GM19438 (cell line): ENCODE data around the gene ZAP70.

ENCODE experiments used
- ATAC-seq: cut with Tn5 transposase; IDR thresholded peaks from one replicate; pipeline ENCODE4 v1.9.1; 2021; ENCODE audit warnings: low read depth; ENCODE audit not compliant: unreplicated experiment

ZAP70 gene

GRCh38 chr2:97715951-97716694, 2.7 kb downstream of the ZAP70 start:
- no peak for ATAC-seq

DNA sequence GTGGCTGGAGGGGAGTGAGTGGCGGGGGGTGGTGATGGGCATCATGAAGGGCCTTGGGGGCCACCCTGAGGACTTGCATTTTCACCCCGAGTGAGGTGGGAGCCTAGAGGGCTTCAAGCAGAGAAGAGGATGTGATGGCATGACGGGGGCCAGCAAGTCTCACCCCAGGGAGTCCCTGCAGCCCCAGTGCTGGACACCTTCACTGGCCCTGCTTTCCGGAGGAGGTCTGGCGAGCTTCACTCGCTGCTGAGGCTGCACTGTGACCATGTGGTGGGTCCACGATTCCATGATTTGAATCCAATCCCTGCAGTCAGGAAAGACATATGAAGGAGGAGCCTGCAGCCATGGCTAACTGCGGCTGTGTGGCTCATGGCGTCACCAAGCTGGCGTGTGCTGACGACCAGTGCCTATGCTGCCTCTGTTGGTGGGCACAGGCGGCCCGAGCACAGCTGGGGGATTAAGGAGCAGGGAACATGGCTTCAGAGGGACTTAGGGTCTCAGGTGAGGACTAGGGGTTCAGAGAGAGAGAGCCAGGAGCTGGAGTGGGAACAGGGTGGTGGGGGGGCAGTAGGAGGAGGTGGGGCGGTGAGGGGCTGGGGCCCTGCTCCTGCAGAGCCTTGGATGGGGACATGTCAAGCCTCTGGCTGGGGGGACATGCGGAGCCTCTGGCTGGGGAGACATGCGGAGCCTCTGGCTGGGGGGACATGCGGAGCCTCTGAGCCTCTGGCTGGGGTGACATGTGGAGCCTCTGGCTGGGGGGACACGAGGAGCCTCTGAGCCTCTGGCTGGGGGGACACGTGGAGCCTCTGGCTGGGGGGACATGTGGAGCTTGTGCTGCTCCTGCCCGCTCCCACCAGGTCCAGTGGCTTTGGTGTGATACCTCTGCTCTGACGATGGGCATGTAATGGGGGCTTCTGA, 3.6 kb downstream of the ZAP70 start:
- no peak for ATAC-seq

GRCh38 chr2:97717613-97717995, 4.2 kb downstream of the ZAP70 start:
- no peak for ATAC-seq

DNA sequence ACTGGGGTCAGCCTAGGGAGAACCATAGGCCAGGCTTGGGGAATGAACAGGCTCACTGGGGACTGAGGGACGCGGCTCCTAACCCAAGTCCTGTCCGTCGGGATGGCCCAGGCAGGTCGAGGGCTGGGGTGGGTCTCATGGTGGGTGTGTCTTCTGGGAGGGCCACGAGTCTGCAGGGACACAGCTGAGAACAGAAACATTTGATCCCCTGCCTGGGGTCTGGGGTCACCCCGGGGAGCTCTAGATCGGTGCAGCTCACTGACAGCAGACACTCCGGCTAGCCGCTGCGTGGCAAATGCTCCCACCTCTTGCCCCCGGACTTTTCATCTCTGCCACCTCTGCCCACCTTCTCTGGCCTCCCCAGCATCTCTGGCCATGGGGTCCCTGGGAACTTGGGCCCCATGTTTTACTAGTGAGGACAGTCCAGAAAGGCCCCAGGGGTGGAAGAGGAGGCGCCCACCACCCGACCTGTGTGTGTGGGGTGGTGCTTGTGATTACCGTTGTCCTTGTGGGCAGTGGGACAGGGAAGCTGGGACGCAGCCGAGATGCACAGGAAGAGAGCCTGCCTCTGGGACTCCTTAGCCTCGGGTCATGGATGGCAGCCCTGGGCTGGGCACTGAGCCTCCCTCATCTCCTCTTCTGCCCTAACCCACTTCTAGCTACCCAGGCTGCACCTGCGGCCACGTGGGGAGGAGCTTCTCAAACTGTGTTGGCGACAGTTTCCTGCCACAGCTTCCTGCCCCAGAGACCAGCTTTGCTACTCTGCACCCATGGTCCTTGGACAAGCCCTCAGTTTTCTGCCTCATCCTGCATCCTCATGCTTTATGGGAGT, 4.9 kb downstream of the ZAP70 start:
- ATAC-seq, result peak; percentile 67

- no peak for ATAC-seq
Observed at GRCh38 chr2:97718942-97719341, 5.6 kb downstream of the ZAP70 start.

GRCh38 chr2:97719362-97720155, 6.2 kb downstream of the ZAP70 start:
- no peak for ATAC-seq

DNA sequence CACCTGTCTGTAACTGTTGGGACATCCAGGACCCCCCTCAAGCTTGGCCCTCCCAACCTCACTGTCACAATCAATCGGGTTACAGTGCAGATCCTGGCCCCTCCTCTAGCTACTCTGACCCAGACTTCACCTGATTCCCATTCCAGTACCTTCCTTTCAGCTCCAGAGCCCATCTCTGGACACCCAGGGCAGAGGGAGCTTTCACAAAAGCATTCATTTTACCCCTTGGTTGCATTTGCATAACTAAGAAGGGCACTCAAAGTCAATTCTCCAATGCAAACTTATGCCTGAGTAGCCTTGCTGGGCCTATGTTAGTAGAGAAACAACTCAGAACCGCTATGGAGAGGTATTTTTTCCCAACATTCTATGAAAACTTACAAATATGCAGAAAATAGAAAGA, 7.4 kb downstream of the ZAP70 start:
- ATAC-seq, result no peak

- no peak for ATAC-seq
Observed at GRCh38 chr2:97722227-97722626, 8.9 kb downstream of the ZAP70 start.

- no peak for ATAC-seq
Observed at GRCh38 chr2:97723156-97724072, 10.0 kb downstream of the ZAP70 start.

- no peak for ATAC-seq
Observed at GRCh38 chr2:97724073-97724410, 10.7 kb downstream of the ZAP70 start.

DNA sequence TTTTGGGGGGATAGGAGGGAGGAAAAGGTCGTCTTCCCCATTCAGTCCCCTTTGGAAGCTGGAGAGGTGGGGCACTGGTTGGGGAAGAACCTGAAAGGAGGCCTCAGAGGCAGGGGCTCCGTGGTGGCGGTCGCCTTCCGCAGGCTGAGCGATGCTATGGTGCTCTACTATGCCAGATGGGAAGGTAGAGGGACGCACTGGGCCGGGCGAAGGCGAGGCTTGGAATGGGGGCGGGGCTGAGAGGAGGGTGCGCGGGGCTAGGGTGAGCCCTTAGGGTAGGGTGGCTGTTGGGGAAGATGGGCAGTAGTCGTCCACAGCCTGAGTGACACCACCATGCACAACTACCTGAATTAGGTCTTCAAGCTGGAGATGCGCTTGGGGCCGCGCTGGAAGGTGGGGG, 11.1 kb downstream of the ZAP70 start:
- ATAC-seq, result no peak

GRCh38 chr2:97724946-97725688, 11.7 kb downstream of the ZAP70 start:
- no peak for ATAC-seq

DNA sequence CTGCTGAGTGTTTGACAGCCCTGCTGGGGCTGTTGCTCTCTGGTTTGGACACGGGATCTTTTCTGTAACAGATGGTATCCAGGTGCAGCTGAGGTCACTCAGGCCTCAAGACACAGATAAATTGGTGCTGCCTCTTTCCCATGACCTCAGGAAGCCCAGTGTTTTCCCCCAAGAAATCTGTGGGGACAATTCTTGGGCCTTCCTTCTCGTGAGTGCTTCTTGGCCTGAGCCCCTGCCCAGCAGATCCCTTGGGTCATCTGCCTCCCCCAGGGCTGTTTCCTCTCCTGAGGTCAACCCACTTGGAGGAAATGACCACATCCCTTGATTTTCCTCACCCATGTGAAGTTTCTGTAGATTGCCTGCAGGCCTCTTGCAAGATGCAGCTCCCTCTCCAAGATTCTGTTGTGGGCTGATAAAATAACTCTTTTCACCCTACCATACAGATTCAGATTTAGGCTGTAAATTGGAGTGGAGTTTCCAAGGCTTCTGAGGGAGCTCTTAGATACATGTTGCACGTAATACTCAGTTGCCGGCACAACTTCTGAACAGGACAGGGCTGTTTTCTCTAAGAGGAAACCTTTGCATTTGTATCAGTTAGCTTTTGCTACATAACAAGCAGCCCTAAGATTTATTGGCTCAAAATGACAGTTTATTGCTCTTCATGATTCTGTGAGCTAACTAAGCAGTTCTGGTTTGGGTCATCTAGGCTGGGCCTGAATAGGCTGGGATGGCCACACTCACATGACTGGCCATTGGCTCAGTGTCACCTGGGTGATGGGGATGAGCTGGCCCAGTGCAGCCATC, 13.1 kb downstream of the ZAP70 start:
- ATAC-seq, result no peak

GRCh38 chr2:97727296-97727695, 13.9 kb downstream of the ZAP70 start:
- ATAC-seq, result no peak

GRCh38 chr2:97728091-97728731, 14.8 kb downstream of the ZAP70 start:
- ATAC-seq, result no peak

- no peak for ATAC-seq
Observed at GRCh38 chr2:97730245-97730644, 16.9 kb downstream of the ZAP70 start.

DNA sequence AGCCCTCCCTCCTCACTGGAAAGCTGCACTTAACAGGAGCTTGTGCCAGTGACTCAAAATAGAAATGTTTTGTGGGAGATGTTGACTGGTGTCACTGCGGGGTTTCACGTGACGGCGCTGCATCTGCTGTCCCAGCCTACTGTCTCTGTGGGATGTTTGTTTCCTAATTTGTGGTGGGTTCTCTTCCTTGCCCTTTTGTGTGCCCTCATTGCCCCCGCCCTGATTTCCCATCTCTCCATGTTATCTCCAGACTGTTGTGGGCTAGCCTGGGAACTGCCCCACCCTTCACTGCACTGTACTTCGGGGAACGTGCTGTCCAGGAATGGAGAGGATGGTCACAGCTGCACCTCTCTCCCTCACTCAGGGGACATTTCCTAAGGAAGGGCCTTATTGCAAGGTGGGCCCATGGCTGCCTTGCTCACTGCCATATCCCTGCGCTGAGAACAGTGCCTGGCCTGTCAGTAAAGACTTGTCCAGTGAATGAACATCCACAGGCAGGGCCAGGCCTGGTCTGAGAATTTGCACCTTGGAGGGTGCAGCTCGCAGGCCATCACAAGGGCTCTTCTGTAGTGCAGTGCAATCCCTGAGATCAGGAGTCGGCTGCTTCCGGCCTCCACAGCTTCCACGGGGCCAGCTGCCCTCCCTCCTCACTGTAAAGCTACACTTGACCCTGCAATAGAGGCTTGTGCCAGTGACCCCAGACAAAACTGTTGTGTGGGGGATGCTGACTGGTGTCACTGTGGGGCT, 18.1 kb downstream of the ZAP70 start:
- ATAC-seq, result no peak
